ENCODE measurements around the gene TMX3.

- TF ChIP-seq, protein P1, sequence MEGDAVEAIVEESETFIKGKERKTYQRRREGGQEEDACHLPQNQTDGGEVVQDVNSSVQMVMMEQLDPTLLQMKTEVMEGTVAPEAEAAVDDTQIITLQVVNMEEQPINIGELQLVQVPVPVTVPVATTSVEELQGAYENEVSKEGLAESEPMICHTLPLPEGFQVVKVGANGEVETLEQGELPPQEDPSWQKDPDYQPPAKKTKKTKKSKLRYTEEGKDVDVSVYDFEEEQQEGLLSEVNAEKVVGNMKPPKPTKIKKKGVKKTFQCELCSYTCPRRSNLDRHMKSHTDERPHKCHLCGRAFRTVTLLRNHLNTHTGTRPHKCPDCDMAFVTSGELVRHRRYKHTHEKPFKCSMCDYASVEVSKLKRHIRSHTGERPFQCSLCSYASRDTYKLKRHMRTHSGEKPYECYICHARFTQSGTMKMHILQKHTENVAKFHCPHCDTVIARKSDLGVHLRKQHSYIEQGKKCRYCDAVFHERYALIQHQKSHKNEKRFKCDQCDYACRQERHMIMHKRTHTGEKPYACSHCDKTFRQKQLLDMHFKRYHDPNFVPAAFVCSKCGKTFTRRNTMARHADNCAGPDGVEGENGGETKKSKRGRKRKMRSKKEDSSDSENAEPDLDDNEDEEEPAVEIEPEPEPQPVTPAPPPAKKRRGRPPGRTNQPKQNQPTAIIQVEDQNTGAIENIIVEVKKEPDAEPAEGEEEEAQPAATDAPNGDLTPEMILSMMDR (conservative IDR thresholded peaks at IDR 0.05) = no peak
- TF ChIP-seq EZH2 (IDR thresholded peaks at IDR 0.05; ENCODE audit: low read depth) = no peak
These were observed 38.0 kb downstream of the TMX3 start for GRCh38 chr18:68676913-68677312.
